WTC11 (cell line): ENCODE data around the gene PTPN21. TPM values are rescaled to one million over a fixed set of nuclear protein-coding genes. Genes with fewer than 3 reads are reported as not detected.

Experiments
- ATAC-seq: fragments of 200-7000 bp; cut with Tn5 transposase; 2 replicates; pipeline ENCODE4 v1.10.0; 2021; ENCODE audit warnings: mild to moderate bottlenecking, moderate library complexity
- CTCF ChIA-PET: fragments of 300-600 bp; sonication (Branson Sonifier 250); formaldehyde crosslinking; loops from one replicate; lab custom pipeline; 2021; ENCODE audit warnings: antibody characterized with exemption; lab: Charles Lee
- POLR2A ChIA-PET: fragments of 350-600 bp; sonication (Branson Sonifier 250); formaldehyde crosslinking; loops from one replicate; lab custom pipeline; 2021; ENCODE audit warnings: antibody characterized with exemption; lab: Charles Lee
- DNase-seq: peaks from one replicate; pipeline ENCODE4 v3.0.0; 2021; ENCODE audit warnings: low spot score
- H3K27ac Mint-ChIP-seq: 2 replicates; pipeline ENCODE4 v1.8.0; 2021; ENCODE audit warnings: mixed read lengths
- H3K27me3 Mint-ChIP-seq: 2 replicates; pipeline ENCODE4 v1.8.0; 2021; ENCODE audit warnings: low read depth, mild to moderate bottlenecking, moderate library complexity, mixed read lengths
- H3K36me3 Mint-ChIP-seq: 2 replicates; pipeline ENCODE4 v1.8.0; 2021; ENCODE audit warnings: mixed read lengths
- H3K4me1 Mint-ChIP-seq: 2 replicates; pipeline ENCODE4 v1.8.0; 2022; ENCODE audit warnings: mixed read lengths
- H3K4me3 Mint-ChIP-seq: 2 replicates; pipeline ENCODE4 v1.8.0; 2021; ENCODE audit warnings: mild to moderate bottlenecking, moderate library complexity, mixed read lengths
- H3K9me3 Mint-ChIP-seq: 2 replicates; pipeline ENCODE4 v1.8.0; 2021; ENCODE audit warnings: mixed read lengths
- ATF3 ChIP-seq: sonication (generic); formaldehyde crosslinking; conservative IDR thresholded peaks from 2 replicates; pipeline ENCODE4 v1.8.1; 2022; ENCODE audit warnings: mild to moderate bottlenecking, missing genetic modification reagents
- E2F5 ChIP-seq: sonication (generic); formaldehyde crosslinking; IDR thresholded peaks from 2 replicates; pipeline ENCODE4 v1.8.1; 2022; ENCODE audit warnings: mild to moderate bottlenecking, moderate library complexity, missing genetic modification reagents
- ERG ChIP-seq: fragments of 250-450 bp; sonication (Bioruptor Pico); IDR thresholded peaks from 2 replicates; pipeline ENCODE4 v1.8.0; 2021; ENCODE audit warnings: mild to moderate bottlenecking
- FOXJ3 ChIP-seq: sonication (generic); formaldehyde crosslinking; IDR thresholded peaks from 2 replicates; pipeline ENCODE4 v1.9.0; 2021; ENCODE audit warnings: missing genetic modification reagents, mild to moderate bottlenecking, borderline replicate concordance
- FOXP1 ChIP-seq: sonication (generic); formaldehyde crosslinking; IDR thresholded peaks from 2 replicates; pipeline ENCODE4 v1.8.0; 2022; ENCODE audit warnings: missing genetic modification reagents, mild to moderate bottlenecking, moderate library complexity, borderline replicate concordance
- GABPB1 ChIP-seq: sonication (generic); formaldehyde crosslinking; IDR thresholded peaks from 2 replicates; pipeline ENCODE4 v1.8.1; 2023; ENCODE audit warnings: mild to moderate bottlenecking, missing genetic modification reagents
- IRF2 ChIP-seq: sonication (generic); formaldehyde crosslinking; IDR thresholded peaks from 2 replicates; pipeline ENCODE4 v1.8.0; 2022; ENCODE audit warnings: low read depth, missing genetic modification reagents, borderline replicate concordance
- JUN ChIP-seq: sonication (generic); formaldehyde crosslinking; IDR thresholded peaks from 2 replicates; pipeline ENCODE4 v1.8.0; 2023; ENCODE audit warnings: mild to moderate bottlenecking, missing genetic modification reagents
- NR1H2 ChIP-seq: sonication (generic); formaldehyde crosslinking; IDR thresholded peaks from 2 replicates; pipeline ENCODE4 v1.9.0; 2021; ENCODE audit warnings: mild to moderate bottlenecking, moderate library complexity, missing genetic modification reagents
- NR2C2 ChIP-seq: sonication (generic); formaldehyde crosslinking; IDR thresholded peaks from 2 replicates; pipeline ENCODE4 v1.8.0; 2022; ENCODE audit warnings: mild to moderate bottlenecking, missing genetic modification reagents
- PRDM15 ChIP-seq: sonication (generic); formaldehyde crosslinking; IDR thresholded peaks from 2 replicates; pipeline ENCODE4 v1.8.0; 2022; ENCODE audit warnings: missing genetic modification reagents
- RORB ChIP-seq: fragments of 250-450 bp; sonication (Bioruptor Pico); IDR thresholded peaks from 2 replicates; pipeline ENCODE4 v1.9.0; 2021; ENCODE audit warnings: mild to moderate bottlenecking
- SP1 ChIP-seq: sonication (generic); formaldehyde crosslinking; conservative IDR thresholded peaks from 2 replicates; pipeline ENCODE4 v1.8.1; 2022; ENCODE audit warnings: missing genetic modification reagents
- TCF7 ChIP-seq: sonication (generic); formaldehyde crosslinking; IDR thresholded peaks from 2 replicates; pipeline ENCODE4 v1.8.0; 2022; ENCODE audit warnings: mild to moderate bottlenecking, low read depth, missing genetic modification reagents, moderate library complexity
- TP53 ChIP-seq: sonication (generic); formaldehyde crosslinking; IDR thresholded peaks from 2 replicates; pipeline ENCODE4 v1.8.1; 2023; ENCODE audit warnings: mild to moderate bottlenecking, missing genetic modification reagents
- ZBTB43 ChIP-seq: sonication (generic); formaldehyde crosslinking; IDR thresholded peaks from 2 replicates; pipeline ENCODE4 v1.8.1; 2023; ENCODE audit warnings: mild to moderate bottlenecking, missing genetic modification reagents
- ZNF121 ChIP-seq: sonication (generic); formaldehyde crosslinking; IDR thresholded peaks from 2 replicates; pipeline ENCODE4 v1.8.0; 2023; ENCODE audit warnings: missing genetic modification reagents
- ZNF263 ChIP-seq: sonication (generic); formaldehyde crosslinking; IDR thresholded peaks from 2 replicates; pipeline ENCODE4 v1.8.1; 2022; ENCODE audit warnings: low read depth, mild to moderate bottlenecking, moderate library complexity, missing genetic modification reagents
- ZNF317 ChIP-seq: sonication (generic); formaldehyde crosslinking; IDR thresholded peaks from 2 replicates; pipeline ENCODE4 v1.8.1; 2023; ENCODE audit warnings: low read depth, mild to moderate bottlenecking, moderate library complexity, missing genetic modification reagents, borderline replicate concordance
- total RNA-seq: library from RNA; stranded (reverse); gene quantifications from 3 replicates; pipeline ENCODE4 v1.2.3, GENCODE V29; 2021
- TF ChIP-seq, protein P1 (sequence below): fragments of 250-450 bp; sonication (Bioruptor Pico); IDR thresholded peaks from 2 replicates; pipeline ENCODE4 v2.1.2; 2022; ENCODE audit warnings: mild to moderate bottlenecking, moderate library complexity
- TF ChIP-seq, protein P2 (sequence below): fragments of 250-450 bp; sonication (Bioruptor Pico); IDR thresholded peaks from 2 replicates; pipeline ENCODE4 v1.9.0; 2021; ENCODE audit warnings: mild to moderate bottlenecking

Gene PTPN21
- total RNA-seq, 1 experiment from 2014 or later = 7.5 TPM

- H3K4me1 Mint-ChIP-seq = no peaks in the 10 kb centered on the region
- TF ChIP-seq ZNF121 (CRISPR knock-in tag) = no peak
- TF ChIP-seq GABPB1 (CRISPR knock-in tag) = no peak
- TF ChIP-seq E2F5 (CRISPR knock-in tag) = no peak
- TF ChIP-seq ERG = no peak
- TF ChIP-seq JUN (CRISPR knock-in tag) = no peak
- TF ChIP-seq FOXJ3 (CRISPR knock-in tag) = no peak
- no peak for TF ChIP-seq ZNF263 (CRISPR knock-in tag)
- TF ChIP-seq, all 79 proteins: peak for 0
- H3K27ac Mint-ChIP-seq = no peak overlapping the region
- H3K9me3 Mint-ChIP-seq = no peaks in the 10 kb centered on the region
- no peak for DNase-seq
- H3K36me3 Mint-ChIP-seq = peaks cover 15% of the 10 kb centered on the region; the same call in 1 of the 2 replicates
- ChIA-PET CTCF (interaction anchor here (1.4 kb wide), 1 partner anchor 279 kb away, joined by 4 read pairs; no protein-coding TSS in a partner anchor), POLR2A (no interaction called here)
- no peak overlapping the region for H3K4me3 Mint-ChIP-seq
- no peaks in the 10 kb centered on the region for H3K27me3 Mint-ChIP-seq
- ATAC-seq = no peak
Measured at GRCh38 chr14:88468406-88468805, 86.4 kb downstream of the PTPN21 start.

GRCh38 chr14:88463318-88463717 is 91.5 kb downstream of the PTPN21 start:
- peaks cover 51% of the 10 kb centered on the region for H3K36me3 Mint-ChIP-seq
- TF ChIP-seq IRF2 (CRISPR knock-in tag) (no peak), JUN (CRISPR knock-in tag) (no peak), ZBTB43 (CRISPR knock-in tag) (no peak), TCF7 (CRISPR knock-in tag) (no peak)
- TF ChIP-seq, protein P1, sequence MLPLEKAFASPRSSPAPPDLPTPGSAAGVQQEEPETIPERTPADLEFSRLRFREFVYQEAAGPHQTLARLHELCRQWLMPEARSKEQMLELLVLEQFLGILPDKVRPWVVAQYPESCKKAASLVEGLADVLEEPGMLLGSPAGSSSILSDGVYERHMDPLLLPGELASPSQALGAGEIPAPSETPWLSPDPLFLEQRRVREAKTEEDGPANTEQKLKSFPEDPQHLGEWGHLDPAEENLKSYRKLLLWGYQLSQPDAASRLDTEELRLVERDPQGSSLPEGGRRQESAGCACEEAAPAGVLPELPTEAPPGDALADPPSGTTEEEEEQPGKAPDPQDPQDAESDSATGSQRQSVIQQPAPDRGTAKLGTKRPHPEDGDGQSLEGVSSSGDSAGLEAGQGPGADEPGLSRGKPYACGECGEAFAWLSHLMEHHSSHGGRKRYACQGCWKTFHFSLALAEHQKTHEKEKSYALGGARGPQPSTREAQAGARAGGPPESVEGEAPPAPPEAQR = no peak
- no peak overlapping the region for H3K4me3 Mint-ChIP-seq
- DNase-seq (no peak), ATAC-seq (peak; percentile 77)
- H3K27me3 Mint-ChIP-seq = no peaks in the 10 kb centered on the region
- peaks cover 44% of the 10 kb centered on the region for H3K9me3 Mint-ChIP-seq
- no peaks in the 10 kb centered on the region for H3K4me1 Mint-ChIP-seq
- H3K27ac Mint-ChIP-seq = no peak overlapping the region
- ChIA-PET POLR2A (no interaction called here), CTCF (interaction anchor here (1.1 to 3.2 kb wide), 4 partner anchors 11 to 274 kb away, joined by 3 to 8 read pairs (median 4); no protein-coding TSS in a partner anchor)

DNA sequence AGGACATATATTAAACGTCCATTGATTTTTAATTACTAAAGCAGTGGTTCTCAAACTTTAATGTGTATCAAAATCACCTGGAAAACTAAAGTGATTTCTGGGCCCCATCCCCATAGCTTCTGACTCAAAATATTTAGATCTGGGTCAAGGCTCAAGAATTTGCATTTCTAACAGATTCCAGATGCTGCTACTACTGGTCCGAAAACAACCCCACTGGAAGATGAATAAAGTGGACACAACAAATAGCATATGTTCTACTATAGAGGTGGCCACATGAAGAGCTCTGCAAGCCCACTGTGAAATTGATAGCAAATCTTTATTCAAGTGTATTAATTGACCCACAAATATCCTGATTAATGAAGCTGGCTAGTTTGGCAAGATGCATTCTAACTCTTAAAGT is 99.9 kb downstream of the PTPN21 start:
- no peak for ATAC-seq
- ChIA-PET CTCF (interaction anchor here (0.7 to 1.1 kb wide), 2 partner anchors 75 to 266 kb away, joined by 3 to 6 read pairs; no protein-coding TSS in a partner anchor), POLR2A (no interaction called here)
- Mint-ChIP-seq H3K36me3 (peaks cover 42% of the 10 kb centered on the region), H3K4me1 (no peaks in the 10 kb centered on the region), H3K4me3 (no peak overlapping the region), H3K27ac (no peak overlapping the region), H3K27me3 (no peaks in the 10 kb centered on the region), H3K9me3 (peaks cover 40% of the 10 kb centered on the region)
- DNase-seq = no peak
- TF ChIP-seq NR1H2 (CRISPR knock-in tag) (no peak), PRDM15 (CRISPR knock-in tag) (no peak), ATF3 (CRISPR knock-in tag) (no peak), ZNF317 (CRISPR knock-in tag) (no peak), TP53 (no peak), FOXP1 (CRISPR knock-in tag) (no peak), SP1 (CRISPR knock-in tag) (no peak), IRF2 (CRISPR knock-in tag) (no peak), NR2C2 (CRISPR knock-in tag) (no peak), RORB (CRISPR knock-in tag) (no peak)
- TF ChIP-seq, protein P2, sequence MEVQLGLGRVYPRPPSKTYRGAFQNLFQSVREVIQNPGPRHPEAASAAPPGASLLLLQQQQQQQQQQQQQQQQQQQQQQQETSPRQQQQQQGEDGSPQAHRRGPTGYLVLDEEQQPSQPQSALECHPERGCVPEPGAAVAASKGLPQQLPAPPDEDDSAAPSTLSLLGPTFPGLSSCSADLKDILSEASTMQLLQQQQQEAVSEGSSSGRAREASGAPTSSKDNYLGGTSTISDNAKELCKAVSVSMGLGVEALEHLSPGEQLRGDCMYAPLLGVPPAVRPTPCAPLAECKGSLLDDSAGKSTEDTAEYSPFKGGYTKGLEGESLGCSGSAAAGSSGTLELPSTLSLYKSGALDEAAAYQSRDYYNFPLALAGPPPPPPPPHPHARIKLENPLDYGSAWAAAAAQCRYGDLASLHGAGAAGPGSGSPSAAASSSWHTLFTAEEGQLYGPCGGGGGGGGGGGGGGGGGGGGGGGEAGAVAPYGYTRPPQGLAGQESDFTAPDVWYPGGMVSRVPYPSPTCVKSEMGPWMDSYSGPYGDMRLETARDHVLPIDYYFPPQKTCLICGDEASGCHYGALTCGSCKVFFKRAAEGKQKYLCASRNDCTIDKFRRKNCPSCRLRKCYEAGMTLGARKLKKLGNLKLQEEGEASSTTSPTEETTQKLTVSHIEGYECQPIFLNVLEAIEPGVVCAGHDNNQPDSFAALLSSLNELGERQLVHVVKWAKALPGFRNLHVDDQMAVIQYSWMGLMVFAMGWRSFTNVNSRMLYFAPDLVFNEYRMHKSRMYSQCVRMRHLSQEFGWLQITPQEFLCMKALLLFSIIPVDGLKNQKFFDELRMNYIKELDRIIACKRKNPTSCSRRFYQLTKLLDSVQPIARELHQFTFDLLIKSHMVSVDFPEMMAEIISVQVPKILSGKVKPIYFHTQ (CRISPR knock-in tag) = no peak
